ENCODE measurements around the gene HORMAD2. TPM values are rescaled to one million over a fixed set of nuclear protein-coding genes. Genes with fewer than 3 reads are reported as not detected.

The HORMAD2 gene
- total and polyA plus RNA-seq, 2 donors from 2014 or later, result not detected

DNA sequence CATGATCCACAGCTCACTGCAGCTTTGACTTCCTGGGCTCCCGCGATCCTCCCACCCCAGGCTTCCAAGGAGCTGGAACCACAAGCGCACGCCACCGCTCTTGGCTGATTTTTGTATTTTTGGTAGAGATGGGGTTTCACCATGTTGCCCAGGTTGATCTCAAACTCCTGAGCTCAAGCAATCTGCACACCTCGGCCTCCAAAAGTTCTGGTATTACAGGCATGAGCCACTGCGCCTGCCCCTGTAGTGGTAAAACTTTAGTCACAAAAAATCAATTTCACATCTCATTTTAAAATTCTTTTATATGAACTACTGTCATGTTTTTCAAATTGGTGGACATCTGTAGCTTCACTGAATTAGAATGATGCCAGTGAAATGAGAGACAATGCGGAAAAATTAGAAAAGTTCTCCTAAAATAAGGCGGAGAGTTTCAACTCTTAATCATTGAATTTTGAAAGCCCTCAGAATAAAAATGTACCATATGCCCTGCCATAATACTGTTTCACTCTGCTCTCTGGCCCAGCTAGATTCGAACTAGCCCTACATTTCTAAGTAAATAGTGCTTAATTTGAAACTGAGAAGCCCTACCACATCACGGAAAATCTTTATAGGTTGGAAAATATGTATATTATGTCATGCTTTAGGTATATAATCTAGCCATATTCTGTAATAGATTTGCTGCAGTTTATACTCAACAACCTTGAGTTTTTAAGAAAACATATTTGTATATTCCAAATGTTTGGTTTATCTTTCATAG lies 78.7 kb downstream of the HORMAD2 start:
- TF ChIP-seq, protein P1, sequence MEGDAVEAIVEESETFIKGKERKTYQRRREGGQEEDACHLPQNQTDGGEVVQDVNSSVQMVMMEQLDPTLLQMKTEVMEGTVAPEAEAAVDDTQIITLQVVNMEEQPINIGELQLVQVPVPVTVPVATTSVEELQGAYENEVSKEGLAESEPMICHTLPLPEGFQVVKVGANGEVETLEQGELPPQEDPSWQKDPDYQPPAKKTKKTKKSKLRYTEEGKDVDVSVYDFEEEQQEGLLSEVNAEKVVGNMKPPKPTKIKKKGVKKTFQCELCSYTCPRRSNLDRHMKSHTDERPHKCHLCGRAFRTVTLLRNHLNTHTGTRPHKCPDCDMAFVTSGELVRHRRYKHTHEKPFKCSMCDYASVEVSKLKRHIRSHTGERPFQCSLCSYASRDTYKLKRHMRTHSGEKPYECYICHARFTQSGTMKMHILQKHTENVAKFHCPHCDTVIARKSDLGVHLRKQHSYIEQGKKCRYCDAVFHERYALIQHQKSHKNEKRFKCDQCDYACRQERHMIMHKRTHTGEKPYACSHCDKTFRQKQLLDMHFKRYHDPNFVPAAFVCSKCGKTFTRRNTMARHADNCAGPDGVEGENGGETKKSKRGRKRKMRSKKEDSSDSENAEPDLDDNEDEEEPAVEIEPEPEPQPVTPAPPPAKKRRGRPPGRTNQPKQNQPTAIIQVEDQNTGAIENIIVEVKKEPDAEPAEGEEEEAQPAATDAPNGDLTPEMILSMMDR (IDR thresholded peaks at IDR 0.05; ENCODE audit: borderline replicate concordance, extremely low read depth, insufficient read depth), result no peak
- no peaks in the 10 kb centered on the region for H3K27me3 ChIP-seq (ENCODE audit: control insufficient read depth, insufficient read depth, low read length)
- H3K9me3 ChIP-seq (ENCODE audit: control insufficient read depth in 2 of 3, insufficient read depth in 1 of 3, low read length in 3 of 3), result no peaks in the 10 kb centered on the region
- DNase-seq (peak in 1 of 5 donors; percentile 23), FAIRE-seq (no peak)
- no peak overlapping the region for H3K9ac ChIP-seq (ENCODE audit: low read length in 3 of 3)
- H3K36me3 ChIP-seq (ENCODE audit: control insufficient read depth in 2 of 3, insufficient read depth in 3 of 3, low read length in 3 of 3), result no peaks in the 10 kb centered on the region
- H3K4me3 ChIP-seq (ENCODE audit: low read length in 3 of 3), result no peak overlapping the region
- H3K27ac ChIP-seq (ENCODE audit: low read depth in 2 of 2, low read length in 2 of 2), result no peak overlapping the region
- peaks cover 0 to 2% (median 0%) of the 10 kb centered on the region in 3 donors for H3K4me1 ChIP-seq (ENCODE audit: control insufficient read depth in 2 of 3, insufficient read depth in 2 of 3, low read depth in 1 of 3, low read length in 3 of 3)
- intact Hi-C loops (cut with DNase I), result no loop called here

DNA sequence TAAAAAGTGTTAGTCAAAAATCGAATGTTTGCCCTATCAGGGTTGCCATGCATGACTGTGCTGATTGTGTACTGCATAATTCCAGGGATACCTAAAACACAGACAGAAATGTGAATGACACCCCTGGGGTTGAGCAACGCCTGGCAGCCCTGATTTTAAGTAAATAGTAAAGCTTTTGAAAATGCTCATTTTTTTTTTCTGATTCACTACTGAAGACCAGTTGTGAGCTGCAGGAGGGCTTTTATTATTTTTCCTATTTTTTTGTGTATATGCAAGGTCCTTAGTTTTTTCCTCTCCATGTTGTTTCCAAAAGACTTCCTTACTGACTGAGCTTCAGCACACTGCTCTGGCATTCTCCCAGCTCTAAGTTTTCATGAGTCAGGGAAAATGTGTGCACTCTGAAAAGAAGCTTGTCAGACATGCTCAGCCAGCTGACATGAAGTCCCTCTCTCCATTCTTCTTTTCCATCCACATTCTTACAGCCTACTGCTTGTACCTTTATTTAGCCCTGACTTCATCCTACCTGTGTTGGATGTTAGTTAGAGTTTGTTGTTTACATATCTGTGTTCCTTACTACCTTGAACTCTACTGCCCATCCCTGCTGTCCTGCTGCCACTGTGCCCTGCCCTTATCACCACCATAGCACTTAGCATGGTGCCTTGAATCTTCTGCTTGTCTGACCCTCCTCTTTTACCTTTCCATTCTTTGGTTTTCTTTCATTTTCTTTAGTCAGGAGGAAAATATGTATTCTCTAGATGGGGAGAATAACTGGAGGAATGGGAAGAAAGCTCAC lies 79.5 kb downstream of the HORMAD2 start:
- no peaks in the 10 kb centered on the region for H3K36me3 ChIP-seq (ENCODE audit: control insufficient read depth in 2 of 3, insufficient read depth in 3 of 3, low read length in 3 of 3)
- no peaks in the 10 kb centered on the region for H3K9me3 ChIP-seq (ENCODE audit: control insufficient read depth in 2 of 3, insufficient read depth in 1 of 3, low read length in 3 of 3)
- intact Hi-C loops (cut with DNase I), result no loop called here
- H3K27me3 ChIP-seq (ENCODE audit: control insufficient read depth, insufficient read depth, low read length), result no peaks in the 10 kb centered on the region
- FAIRE-seq, result no peak
- TF ChIP-seq, protein P1 (IDR thresholded peaks at IDR 0.05; ENCODE audit: borderline replicate concordance, extremely low read depth, insufficient read depth), result no peak
- H3K4me1 ChIP-seq (ENCODE audit: control insufficient read depth in 2 of 3, insufficient read depth in 2 of 3, low read depth in 1 of 3, low read length in 3 of 3), result peaks cover 0 to 2% (median 0%) of the 10 kb centered on the region in 3 donors
- no peak overlapping the region for H3K27ac ChIP-seq (ENCODE audit: low read depth in 2 of 2, low read length in 2 of 2)
- no peak overlapping the region for H3K4me3 ChIP-seq (ENCODE audit: low read length in 3 of 3)
- no peak overlapping the region for H3K9ac ChIP-seq (ENCODE audit: low read length in 3 of 3)
- DNase-seq, result peak in 2 of 5 donors; percentile 44 to 82

DNA sequence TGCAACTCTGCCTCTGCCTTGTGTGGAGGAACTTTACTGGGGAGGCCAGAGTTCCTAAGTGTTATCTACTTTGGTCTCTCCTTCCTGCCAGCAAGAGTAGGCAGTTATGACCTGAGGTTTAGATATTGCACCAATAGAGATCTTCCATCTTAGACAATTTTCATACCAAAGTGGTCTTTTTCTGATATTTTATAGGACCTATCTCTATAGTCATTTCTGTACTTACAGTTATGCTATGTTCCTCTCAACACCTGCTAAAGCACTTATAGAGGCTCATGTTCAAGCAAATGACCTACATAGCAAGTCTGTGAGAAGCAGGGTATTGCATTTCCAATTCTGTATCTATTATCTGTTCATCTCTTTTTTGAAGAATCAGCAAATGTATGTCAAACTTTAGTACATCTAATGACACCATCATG lies 80.8 kb downstream of the HORMAD2 start:
- H3K4me3 ChIP-seq (ENCODE audit: low read length in 3 of 3), result no peak overlapping the region
- no peaks in the 10 kb centered on the region for H3K27me3 ChIP-seq (ENCODE audit: control insufficient read depth, insufficient read depth, low read length)
- peaks cover 0 to 2% (median 0%) of the 10 kb centered on the region in 3 donors for H3K4me1 ChIP-seq (ENCODE audit: control insufficient read depth in 2 of 3, insufficient read depth in 2 of 3, low read depth in 1 of 3, low read length in 3 of 3)
- TF ChIP-seq, protein P1 (IDR thresholded peaks at IDR 0.05; ENCODE audit: borderline replicate concordance, extremely low read depth, insufficient read depth), result no peak
- H3K36me3 ChIP-seq (ENCODE audit: control insufficient read depth in 2 of 3, insufficient read depth in 3 of 3, low read length in 3 of 3), result no peaks in the 10 kb centered on the region
- H3K9me3 ChIP-seq (ENCODE audit: control insufficient read depth in 2 of 3, insufficient read depth in 1 of 3, low read length in 3 of 3), result no peaks in the 10 kb centered on the region
- FAIRE-seq, result no peak
- H3K27ac ChIP-seq (ENCODE audit: low read depth in 2 of 2, low read length in 2 of 2), result no peak overlapping the region
- intact Hi-C loops (cut with DNase I), result no loop called here
- no peak overlapping the region for H3K9ac ChIP-seq (ENCODE audit: low read length in 3 of 3)
- no peak for DNase-seq
